Islet precursor cell (in vitro differentiated cells): ENCODE measurements around the gene WSCD2.
A peak's percentile ranks its signal among the peaks of the same experiment; 100 is the strongest.

ENCODE experiments used
- DNase-seq: peaks from one replicate; pipeline ENCODE4 v3.0.0-alpha.2; 2018

Gene WSCD2

GRCh38 chr12:108271951-108272872 lies 143.1 kb downstream of the WSCD2 start:
- DNase-seq: no peak

DNA sequence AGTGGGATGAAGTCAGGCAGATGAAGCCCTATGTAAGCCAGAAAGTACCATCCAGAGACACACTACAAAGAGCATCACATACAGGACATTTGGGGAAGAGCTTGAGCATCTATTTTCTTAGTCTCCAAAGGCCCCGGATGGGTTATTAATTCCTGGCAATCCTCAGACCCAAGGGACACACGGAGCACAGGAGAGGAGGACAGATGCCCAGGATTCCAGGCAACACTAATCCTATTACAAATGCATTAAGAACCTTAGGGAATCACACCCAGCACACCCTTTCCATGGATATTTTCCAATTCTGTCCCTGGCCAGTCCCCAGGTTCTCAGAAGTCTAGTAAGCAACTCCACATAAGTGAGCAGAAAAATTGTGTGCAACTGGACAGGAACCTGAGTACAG lies 144.1 kb downstream of the WSCD2 start:
- no peak for DNase-seq

DNA sequence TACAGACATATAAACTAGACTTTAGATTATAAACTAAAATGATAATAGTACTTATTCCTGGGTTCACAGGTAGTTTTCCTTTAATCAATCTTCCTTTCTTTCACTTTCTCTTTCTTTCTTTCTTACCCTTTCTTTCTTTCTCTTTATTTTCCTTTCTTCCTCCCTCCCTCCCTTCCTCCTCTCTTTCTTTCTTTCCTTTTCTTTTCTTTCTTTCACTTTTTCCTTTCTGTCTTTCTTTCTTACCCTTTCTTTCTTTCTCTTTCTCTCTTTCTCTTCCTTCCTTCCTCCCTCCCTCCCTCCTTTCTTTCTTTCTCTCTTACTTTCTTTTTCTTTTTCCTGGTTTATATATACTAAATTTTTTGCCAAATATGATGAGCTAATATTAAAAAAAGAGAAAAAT lies 148.5 kb downstream of the WSCD2 start:
- DNase-seq: no peak

- DNase-seq: no peak
Measured at GRCh38 chr12:108282160-108282559, 153.1 kb downstream of the WSCD2 start.

DNA sequence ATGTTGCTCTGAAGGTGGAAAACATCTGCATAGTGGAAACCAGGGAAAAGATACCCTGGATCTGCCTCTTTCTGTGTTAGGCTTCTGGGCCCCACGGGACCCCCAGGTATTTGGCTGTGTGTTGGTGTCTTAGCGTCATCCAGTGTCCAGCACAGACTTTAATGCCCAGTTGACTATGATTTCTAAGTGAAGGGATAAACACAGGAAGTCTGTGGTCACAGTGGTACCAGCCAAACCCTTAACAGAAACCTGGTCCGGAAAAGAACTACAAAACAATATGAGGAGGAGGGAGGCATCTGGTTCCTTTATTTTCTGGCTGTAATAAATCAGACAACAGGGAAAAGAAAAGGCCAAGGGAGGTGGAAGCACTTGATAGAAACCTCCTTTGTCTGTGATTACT lies 153.6 kb downstream of the WSCD2 start:
- DNase-seq: no peak

- no peak for DNase-seq
Measured at GRCh38 chr12:108284163-108284562, 155.1 kb downstream of the WSCD2 start.

- DNase-seq: no peak
Measured at GRCh38 chr12:108285016-108285415, 155.9 kb downstream of the WSCD2 start.

GRCh38 chr12:108287227-108287626 lies 158.1 kb downstream of the WSCD2 start:
- no peak for DNase-seq

DNA sequence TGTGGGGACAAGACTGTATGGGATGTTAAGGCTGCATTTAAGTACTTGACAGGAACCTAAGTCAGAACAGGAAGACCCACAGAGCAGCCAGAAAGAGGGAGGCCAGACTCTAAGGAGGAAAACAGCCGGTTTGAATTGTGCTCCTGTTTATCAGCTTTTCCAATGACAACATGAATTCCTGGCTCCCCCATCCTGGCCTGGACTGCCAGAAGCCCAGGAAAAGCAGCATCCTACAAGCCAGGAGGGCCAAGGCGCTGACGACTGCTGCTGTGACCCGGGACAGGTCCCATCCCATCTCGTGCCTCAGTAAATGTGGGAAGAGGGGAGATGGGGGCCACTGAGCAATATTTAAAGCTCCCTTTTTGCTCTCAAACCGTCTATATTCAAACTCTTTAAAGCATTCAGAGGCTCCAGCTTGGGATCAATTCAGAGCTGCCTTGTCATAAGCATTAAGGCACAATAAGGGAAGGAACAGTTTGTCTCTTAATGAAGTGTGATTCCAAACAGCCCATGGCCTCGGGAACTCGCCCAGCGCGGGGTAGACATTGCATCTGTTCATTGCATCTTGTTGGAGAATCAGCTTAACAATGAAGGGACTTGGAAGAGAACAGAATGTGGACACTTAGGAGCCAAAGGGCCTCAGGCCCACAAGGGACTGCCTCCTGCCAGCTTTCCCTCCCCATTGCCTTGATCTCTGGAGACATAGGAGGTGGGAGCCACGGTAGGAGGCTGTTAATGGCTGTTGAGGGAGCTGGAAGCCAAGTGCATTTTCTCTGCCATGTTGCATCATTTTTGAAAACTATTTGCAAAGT lies 160.5 kb downstream of the WSCD2 start:
- DNase-seq: no peak

DNA sequence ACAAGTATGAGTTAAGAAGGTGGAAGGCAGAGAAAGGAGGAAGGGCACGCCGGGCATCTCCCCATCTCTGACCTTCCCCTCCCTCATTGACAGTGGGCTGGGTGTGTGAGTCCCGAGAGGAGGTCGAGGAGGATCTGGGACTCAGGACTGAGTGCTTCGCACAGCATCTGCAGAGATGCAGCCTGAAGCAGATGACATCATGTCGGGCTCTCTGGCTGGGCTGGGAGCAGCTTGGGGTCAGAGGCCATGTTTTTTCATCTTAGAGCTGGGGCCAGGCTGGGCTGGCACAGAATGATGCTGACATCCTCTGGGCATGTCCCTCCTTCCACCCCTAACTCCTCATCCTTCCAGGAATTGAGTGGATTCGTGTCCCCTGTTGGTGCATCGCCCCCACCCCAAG lies 166.6 kb downstream of the WSCD2 start:
- DNase-seq: no peak

DNA sequence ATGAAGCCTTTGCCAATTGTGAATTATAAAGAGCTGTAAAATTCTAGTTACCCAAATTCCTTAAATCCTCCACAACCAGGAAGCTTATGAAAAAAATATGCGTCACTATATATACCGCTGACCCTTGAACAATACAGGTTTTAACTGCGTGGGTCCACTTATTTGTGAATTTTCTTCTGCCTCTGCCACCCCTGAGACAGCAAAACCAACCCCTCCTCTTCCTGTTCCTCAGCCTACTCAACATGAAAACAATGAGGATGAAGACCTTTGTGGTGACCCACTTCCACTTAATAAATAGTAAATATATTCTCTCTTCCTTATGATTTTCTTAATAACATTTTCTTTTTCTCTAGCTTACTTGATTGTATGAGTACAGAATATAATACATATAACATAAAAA lies 167.9 kb downstream of the WSCD2 start:
- DNase-seq: no peak

DNA sequence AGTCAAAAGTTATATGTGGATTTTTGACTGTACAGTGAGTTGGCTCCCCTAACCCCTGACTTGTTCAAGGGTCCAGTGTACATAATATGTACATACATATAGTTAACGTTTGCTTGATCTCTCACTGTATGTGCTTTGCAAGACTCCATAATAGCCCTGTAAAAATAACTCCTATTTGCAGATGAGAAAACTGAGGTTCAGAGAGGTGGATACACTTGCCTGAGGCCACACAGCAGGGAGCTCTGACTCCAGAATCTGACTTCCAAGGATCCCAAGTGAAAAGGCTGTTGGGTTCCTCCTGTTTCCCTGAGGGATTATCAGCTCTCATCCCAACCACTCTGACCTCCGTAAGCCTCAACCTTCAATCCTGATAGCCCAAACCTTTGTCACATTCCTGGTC lies 168.3 kb downstream of the WSCD2 start:
- no peak for DNase-seq

- no peak for DNase-seq
Measured at GRCh38 chr12:108297895-108298760, 169.0 kb downstream of the WSCD2 start.

GRCh38 chr12:108298761-108299275 lies 169.7 kb downstream of the WSCD2 start:
- peak; percentile 65 for DNase-seq

DNA sequence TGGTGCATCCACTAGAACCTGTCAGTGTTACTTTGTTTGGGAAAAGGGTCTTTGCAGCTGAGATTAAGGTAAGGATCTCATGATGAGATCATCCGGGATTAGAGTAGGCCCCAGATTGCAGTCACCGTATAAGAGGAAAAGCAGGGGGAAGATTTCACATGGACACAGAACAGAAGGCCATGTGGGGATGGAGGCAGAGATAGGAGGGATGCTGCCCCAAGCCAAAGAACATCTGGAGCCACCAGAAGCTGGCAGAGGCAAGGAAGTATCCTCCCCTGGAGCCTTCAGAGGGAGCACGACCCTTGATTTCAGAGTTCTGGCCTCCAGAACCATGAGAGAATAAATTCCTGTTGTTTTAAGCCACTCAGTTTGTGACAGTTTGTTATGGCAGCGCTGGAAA lies 170.4 kb downstream of the WSCD2 start:
- DNase-seq: no peak
